Pancreas (tissue), 10 donors: ENCODE measurements around the gene SS18L1. TPM values are rescaled to one million over a fixed set of nuclear protein-coding genes. Genes with fewer than 3 reads are reported as not detected.
"Not testable (repeated sequence)": the region's sequence is repeated elsewhere in the genome, so short reads cannot be mapped to it uniquely, and the experiment has no call there.

Source experiments
- ATAC-seq, 4 donors: fragments of 200-7000 bp; cut with Tn5 transposase; one replicate each; pipeline versions ENCODE4 v1.8.0 to v1.9.1; 2020; ENCODE audit warnings: mild to moderate bottlenecking in 4 of 4, moderate library complexity in 4 of 4
- DNase-seq, 6 donors: peaks; one replicate each; pipeline ENCODE4 v3.0.0-alpha.2; 2020
- FAIRE-seq: peaks from 2 replicates; lab custom pipeline; 2012; peaks lifted over from hg19 to GRCh38; lab: Jason Lieb, UNC
- H3K27ac ChIP-seq, 4 donors: fragments of 200-600 bp; sonication (generic); 1 replicate in 3 of 4; 2 replicates in 1 of 4; pipeline versions ENCODE4 v1.5.0 to v1.8.0; 2020
- H3K27me3 ChIP-seq, 4 donors: fragments of 200-600 bp; one replicate each; pipeline ENCODE4 v1.8.0; 2021
- H3K36me3 ChIP-seq, 3 donors: fragments of 200-600 bp; sonication (generic) in 1 of 3; one replicate each; pipeline versions ENCODE4 v1.5.0 to v1.8.0; 2020 to 2021
- H3K4me1 ChIP-seq, 3 donors: fragments of 200-600 bp; one replicate each; pipeline ENCODE4 v1.8.0; 2021
- H3K4me3 ChIP-seq, 4 donors: fragments of 200-600 bp; sonication (generic) in 2 of 4; one replicate each; pipeline versions ENCODE4 v1.5.0 to v1.8.0; 2020 to 2021
- H3K9me3 ChIP-seq, 4 donors: fragments of 200-600 bp; one replicate each; pipeline ENCODE4 v1.8.0; 2021
- WGBS, 2 donors: extraction: QIAGEN DNeasy Blood & Tissue Kit; methylation state at CpG; one replicate each; pipeline ENCODE4 v1.1.7; 2013; 5-methylcytosine and 5-hydroxymethylcytosine counted together
- intact Hi-C, 3 donors: fragments of 100-400 bp; cut with DNase I; formaldehyde crosslinking; loops; one replicate each; pipeline versions ENCODE4 v1.11.1 to v1.14.2; 2022
- polyA plus RNA-seq, 2 donors: library from polyadenylated mRNA; stranded (reverse); fragments of 200-250 nt; gene quantifications; one replicate each; pipeline ENCODE4 v1.2.3, GENCODE V29; 2013
- total RNA-seq, 6 donors: library from RNA; stranded (reverse); fragmentation: NEBNext Ultra II Directional in 4 of 6; extraction: Animal tissue kit (Norgen Biotek cat#: 25700) in 4 of 6; gene quantifications; one replicate each; pipeline versions ENCODE4 v1.2.1 to v1.2.4, GENCODE V29; 2021 to 2023
- TF ChIP-seq, protein P1 (sequence below), 4 donors: fragments of 200-600 bp; sonication (generic) in 3 of 4; IDR thresholded peaks; one replicate each; pipeline versions ENCODE4 v1.5.0 to v1.8.0; 2021; ENCODE audit warnings: antibody characterized with exemption in 4 of 4
- donor health status: healthy with polysubstance abuse.
- donor health status: DM: no; HTN: no; CAD: no; lungs with moderate emphysema.
- donor health status: DM: no; HTN: no; CAD: no.
- donor health status: control.
- donor health status: control.
- donor health status: Bipolar disorder and iron deficiency.
- donor health status: DM: yes; HTN: yes; CAD: no.
- donor health status: DM: no; HTN: no; CAD: no.
- donor health status: DM: no; HTN: no; CAD: no.
- donor health status: DM: yes; HTN: yes; CAD: no.

SS18L1 gene
- total and polyA plus RNA-seq, 8 donors, result 6.6 to 19.3 (median 8.4) TPM

DNA sequence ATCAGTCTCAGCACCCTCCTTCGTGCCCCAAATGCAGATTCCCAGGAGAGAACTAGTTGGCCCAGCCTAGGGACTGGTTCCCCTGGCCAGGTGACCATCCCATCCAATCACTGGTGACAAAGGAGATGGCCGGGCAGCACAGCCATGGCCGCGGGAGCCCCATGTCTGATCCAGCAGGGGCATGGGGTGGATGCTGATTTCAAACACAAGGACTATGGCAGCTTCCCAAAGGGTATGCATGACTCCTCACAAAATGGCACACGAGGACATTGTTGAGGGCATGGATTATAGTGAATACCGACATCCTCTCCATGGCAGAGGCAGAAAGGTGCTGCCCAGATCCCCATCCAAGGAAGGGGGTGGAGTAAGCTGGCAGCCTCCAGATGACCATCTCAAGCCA, 31.2 kb upstream of the SS18L1 start:
- 91 to 93% methylated on average over 6 of the region's 6 CpGs for WGBS, 2 donors
- no peaks in the 10 kb centered on the region for H3K9me3 ChIP-seq
- H3K4me3 ChIP-seq, result no peak overlapping the region
- no peaks in the 10 kb centered on the region for H3K4me1 ChIP-seq
- FAIRE-seq, result no peak
- no peak for DNase-seq
- intact Hi-C loops, result no loop called here
- TF ChIP-seq, protein P1, sequence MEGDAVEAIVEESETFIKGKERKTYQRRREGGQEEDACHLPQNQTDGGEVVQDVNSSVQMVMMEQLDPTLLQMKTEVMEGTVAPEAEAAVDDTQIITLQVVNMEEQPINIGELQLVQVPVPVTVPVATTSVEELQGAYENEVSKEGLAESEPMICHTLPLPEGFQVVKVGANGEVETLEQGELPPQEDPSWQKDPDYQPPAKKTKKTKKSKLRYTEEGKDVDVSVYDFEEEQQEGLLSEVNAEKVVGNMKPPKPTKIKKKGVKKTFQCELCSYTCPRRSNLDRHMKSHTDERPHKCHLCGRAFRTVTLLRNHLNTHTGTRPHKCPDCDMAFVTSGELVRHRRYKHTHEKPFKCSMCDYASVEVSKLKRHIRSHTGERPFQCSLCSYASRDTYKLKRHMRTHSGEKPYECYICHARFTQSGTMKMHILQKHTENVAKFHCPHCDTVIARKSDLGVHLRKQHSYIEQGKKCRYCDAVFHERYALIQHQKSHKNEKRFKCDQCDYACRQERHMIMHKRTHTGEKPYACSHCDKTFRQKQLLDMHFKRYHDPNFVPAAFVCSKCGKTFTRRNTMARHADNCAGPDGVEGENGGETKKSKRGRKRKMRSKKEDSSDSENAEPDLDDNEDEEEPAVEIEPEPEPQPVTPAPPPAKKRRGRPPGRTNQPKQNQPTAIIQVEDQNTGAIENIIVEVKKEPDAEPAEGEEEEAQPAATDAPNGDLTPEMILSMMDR (IDR thresholded peaks at IDR 0.05), result no peak
- no peak overlapping the region for H3K27ac ChIP-seq
- no peak for ATAC-seq
- no peaks in the 10 kb centered on the region for H3K27me3 ChIP-seq
- H3K36me3 ChIP-seq, result no peaks in the 10 kb centered on the region

DNA sequence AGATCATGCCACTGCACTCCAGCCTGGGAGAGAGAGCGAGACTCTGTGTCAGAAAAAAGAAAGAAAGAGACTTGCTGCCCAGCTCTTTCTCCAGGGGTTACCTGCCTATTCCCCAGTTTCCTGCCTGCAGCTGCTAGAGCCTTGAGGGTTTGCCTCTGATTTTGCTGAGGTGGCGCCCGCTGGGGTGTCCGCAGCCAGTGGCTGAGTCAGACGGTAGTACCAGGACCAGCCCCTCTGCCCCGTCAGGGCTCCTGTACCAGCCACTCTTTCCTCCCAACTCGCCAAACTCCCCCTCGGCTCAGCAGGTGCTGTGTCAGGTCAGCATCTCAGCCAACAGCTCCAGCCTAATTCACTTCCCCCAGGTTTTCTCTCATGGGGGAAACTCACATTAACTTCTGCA, 28.7 kb upstream of the SS18L1 start:
- intact Hi-C loops, result loop anchor here in 1 of 3 donors (5.0 kb wide), 1 partner anchor 43 kb away; no protein-coding TSS in a partner anchor
- no peak overlapping the region for H3K27ac ChIP-seq
- H3K4me1 ChIP-seq, result peaks cover 0 to 14% (median 9%) of the 10 kb centered on the region in 3 donors
- WGBS, 2 donors, result 79 to 82% methylated on average over 8 of the region's 8 CpGs
- FAIRE-seq, result no peak
- H3K27me3 ChIP-seq, result no peaks in the 10 kb centered on the region
- no peaks in the 10 kb centered on the region for H3K36me3 ChIP-seq
- TF ChIP-seq, protein P1 (IDR thresholded peaks at IDR 0.05), result no peak
- H3K9me3 ChIP-seq, result no peaks in the 10 kb centered on the region
- no peak for ATAC-seq
- no peak for DNase-seq
- H3K4me3 ChIP-seq, result no peak overlapping the region

DNA sequence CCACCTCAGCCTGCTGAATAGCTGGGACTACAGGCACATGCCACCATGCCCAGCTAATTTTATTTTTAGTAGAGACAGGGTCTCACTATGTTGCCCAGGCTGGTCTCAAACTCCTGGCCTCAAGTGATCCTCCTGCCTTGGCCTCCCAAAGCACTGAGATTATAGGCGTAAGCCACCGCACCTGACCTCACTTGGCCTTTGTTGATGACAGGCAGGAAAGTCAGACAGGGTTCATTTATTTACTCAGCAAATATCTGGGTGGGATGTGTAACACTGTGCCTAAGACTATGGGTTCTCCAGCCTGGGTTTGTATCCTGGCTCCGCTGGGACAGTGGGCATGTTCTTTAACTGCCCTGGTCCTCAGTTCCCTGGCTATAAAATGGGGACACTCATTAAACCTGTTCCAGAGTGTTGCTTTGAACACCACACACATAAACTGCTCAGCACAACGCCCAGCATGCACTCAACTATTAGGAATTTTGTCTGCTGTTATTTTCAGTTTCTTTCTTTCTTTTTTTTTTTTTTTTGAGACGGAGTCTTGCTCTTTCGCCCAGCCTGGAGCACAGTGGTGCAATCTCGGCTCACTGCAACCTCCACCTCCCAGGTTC, 27.7 kb upstream of the SS18L1 start:
- not testable (repeated sequence) for H3K4me3 ChIP-seq, DNase-seq, H3K9me3 ChIP-seq, FAIRE-seq, ATAC-seq, H3K27ac ChIP-seq, H3K36me3 ChIP-seq, H3K27me3 ChIP-seq
- WGBS, 2 donors, result 92% methylated on average over 7 of the region's 7 CpGs
- intact Hi-C loops, result loop anchor here in 1 of 3 donors (5.0 kb wide), 1 partner anchor 44 kb away; no protein-coding TSS in a partner anchor
- H3K4me1 ChIP-seq, result peaks cover 9 to 22% (median 18%) of the 10 kb centered on the region in 3 donors

DNA sequence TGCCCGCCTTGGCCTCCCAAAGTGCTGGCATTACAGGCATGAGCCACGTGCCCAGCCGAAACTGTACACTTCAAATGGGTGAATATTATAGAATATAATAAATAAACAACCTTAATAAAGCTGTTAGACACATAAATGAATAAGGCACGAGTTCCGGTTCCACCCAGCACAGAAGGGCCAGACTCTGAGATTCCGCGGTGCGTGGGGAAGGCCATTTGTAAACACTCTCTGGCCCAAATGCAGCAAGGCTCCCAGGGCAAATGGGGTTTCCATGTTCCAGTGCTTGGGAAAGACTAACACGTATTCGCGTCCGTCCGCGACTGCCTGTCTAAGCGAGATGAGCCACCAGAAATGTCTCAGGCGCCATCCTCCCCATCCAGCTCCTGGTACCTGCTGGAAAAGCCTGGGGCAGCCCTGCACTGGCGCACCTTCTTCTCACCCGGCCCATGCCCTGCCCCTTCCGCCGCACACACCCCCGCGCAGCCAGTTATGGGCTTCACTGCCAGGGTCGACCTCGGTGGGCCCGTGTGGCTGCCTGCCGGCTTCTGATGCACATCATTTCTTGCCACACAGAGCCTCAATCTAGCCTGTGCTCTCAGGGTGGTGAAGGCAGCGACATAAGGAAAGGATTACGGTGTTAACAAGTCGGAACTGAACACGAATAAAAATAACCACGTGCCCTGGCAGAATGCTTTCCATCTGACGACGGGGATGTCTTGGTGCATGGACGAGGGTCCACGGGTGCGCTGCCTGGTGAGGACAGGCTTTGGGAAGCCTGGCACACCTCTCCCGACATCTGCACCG, 26.8 kb upstream of the SS18L1 start:
- TF ChIP-seq, protein P1 (IDR thresholded peaks at IDR 0.05), result no peak
- intact Hi-C loops, result loop anchor here in 1 of 3 donors (5.0 kb wide), 1 partner anchor 44 kb away; no protein-coding TSS in a partner anchor
- ATAC-seq (no peak), FAIRE-seq (no peak), DNase-seq (no peak)
- no peaks in the 10 kb centered on the region for H3K27me3 ChIP-seq
- no peaks in the 10 kb centered on the region for H3K36me3 ChIP-seq
- peaks cover 12 to 22% (median 18%) of the 10 kb centered on the region in 3 donors for H3K4me1 ChIP-seq
- no peak overlapping the region for H3K4me3 ChIP-seq
- H3K27ac ChIP-seq, result no peak overlapping the region
- no peaks in the 10 kb centered on the region for H3K9me3 ChIP-seq
- 84 to 87% methylated on average over 38 of the region's 38 CpGs for WGBS, 2 donors

DNA sequence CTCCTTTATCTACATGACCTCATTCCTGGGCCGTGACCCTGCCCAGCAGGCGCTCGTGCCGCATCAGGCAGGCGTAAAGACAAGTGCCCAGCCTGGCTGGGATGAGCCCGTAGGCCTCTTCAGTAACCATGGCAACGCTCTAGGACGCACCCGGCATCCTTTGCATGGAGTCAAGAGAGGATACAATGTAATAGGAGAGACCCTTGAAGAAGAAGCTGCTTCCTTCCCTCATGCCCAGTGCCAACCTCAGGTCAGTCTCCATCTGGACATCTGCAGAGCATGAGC, 26.3 kb upstream of the SS18L1 start:
- peaks cover 12 to 22% (median 18%) of the 10 kb centered on the region in 3 donors for H3K4me1 ChIP-seq
- 63 to 77% methylated on average over 9 of the region's 9 CpGs for WGBS, 2 donors
- ATAC-seq, result no peak
- H3K36me3 ChIP-seq, result no peaks in the 10 kb centered on the region
- no peaks in the 10 kb centered on the region for H3K9me3 ChIP-seq
- intact Hi-C loops, result loop anchor here in 1 of 3 donors (5.0 kb wide), 1 partner anchor 45 kb away; no protein-coding TSS in a partner anchor
- no peak for FAIRE-seq
- no peak overlapping the region for H3K27ac ChIP-seq
- TF ChIP-seq, protein P1 (IDR thresholded peaks at IDR 0.05), result no peak
- no peak overlapping the region for H3K4me3 ChIP-seq
- DNase-seq, result no peak
- no peaks in the 10 kb centered on the region for H3K27me3 ChIP-seq
